Measurements from ENCODE around the gene ACADSB.

ACADSB gene

DNA sequence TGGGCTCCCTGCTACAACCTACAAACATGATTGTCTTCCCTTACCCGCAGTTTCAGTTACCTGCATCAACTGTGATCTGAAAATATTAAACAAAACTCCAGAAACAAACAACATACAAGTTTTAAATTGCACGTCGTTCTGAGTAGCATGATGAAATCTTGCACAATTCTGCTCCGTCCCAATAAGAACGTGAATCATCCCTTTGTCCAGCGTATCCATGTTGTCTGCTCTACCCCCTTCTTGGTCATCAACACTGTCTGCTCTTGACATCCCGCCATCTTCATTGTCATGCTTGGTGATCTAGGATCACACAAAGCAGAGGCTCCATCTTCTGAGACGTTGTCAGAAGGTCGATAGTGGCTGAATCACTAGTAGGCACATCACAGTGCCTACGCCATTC, 53.9 kb downstream of the ACADSB start:
- TF ChIP-seq, protein P1, sequence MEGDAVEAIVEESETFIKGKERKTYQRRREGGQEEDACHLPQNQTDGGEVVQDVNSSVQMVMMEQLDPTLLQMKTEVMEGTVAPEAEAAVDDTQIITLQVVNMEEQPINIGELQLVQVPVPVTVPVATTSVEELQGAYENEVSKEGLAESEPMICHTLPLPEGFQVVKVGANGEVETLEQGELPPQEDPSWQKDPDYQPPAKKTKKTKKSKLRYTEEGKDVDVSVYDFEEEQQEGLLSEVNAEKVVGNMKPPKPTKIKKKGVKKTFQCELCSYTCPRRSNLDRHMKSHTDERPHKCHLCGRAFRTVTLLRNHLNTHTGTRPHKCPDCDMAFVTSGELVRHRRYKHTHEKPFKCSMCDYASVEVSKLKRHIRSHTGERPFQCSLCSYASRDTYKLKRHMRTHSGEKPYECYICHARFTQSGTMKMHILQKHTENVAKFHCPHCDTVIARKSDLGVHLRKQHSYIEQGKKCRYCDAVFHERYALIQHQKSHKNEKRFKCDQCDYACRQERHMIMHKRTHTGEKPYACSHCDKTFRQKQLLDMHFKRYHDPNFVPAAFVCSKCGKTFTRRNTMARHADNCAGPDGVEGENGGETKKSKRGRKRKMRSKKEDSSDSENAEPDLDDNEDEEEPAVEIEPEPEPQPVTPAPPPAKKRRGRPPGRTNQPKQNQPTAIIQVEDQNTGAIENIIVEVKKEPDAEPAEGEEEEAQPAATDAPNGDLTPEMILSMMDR (IDR thresholded peaks at IDR 0.05; ENCODE audit: low read depth, low read length, missing control alignments): no peak

GRCh38 chr10:123068087-123068853, 59.5 kb downstream of the ACADSB start:
- no peak for DNase-seq

More for the DNA sequence above, 53.9 kb downstream of the ACADSB start:
- Histone ChIP-seq H3K27me3 (replicated peaks) (no peaks in the 10 kb centered on the region), H3K4me3 (ENCODE audit: low read depth, low read length) (no peak overlapping the region), H3K36me3 (replicated peaks) (no peaks in the 10 kb centered on the region), H3K27ac (no peak overlapping the region)
- in situ Hi-C loops (cut with HindIII; ENCODE audit: low pct_ligation_motif_present, low sequenced_read_pairs): no loop called here
- no peak for DNase-seq

GRCh38 chr10:123069246-123069986, 60.6 kb downstream of the ACADSB start:
- Histone ChIP-seq H3K27me3 (replicated peaks) (no peaks in the 10 kb centered on the region), H3K36me3 (replicated peaks) (no peaks in the 10 kb centered on the region), H3K27ac (no peak overlapping the region), H3K4me3 (ENCODE audit: low read depth, low read length) (no peak overlapping the region)
- TF ChIP-seq, protein P1 (IDR thresholded peaks at IDR 0.05; ENCODE audit: low read depth, low read length, missing control alignments): no peak
- in situ Hi-C loops (cut with HindIII; ENCODE audit: low pct_ligation_motif_present, low sequenced_read_pairs): no loop called here
- no peak for DNase-seq

More at GRCh38 chr10:123068087-123068853, 59.5 kb downstream of the ACADSB start:
- TF ChIP-seq, protein P1 (IDR thresholded peaks at IDR 0.05; ENCODE audit: low read depth, low read length, missing control alignments): no peak
- in situ Hi-C loops (cut with HindIII; ENCODE audit: low pct_ligation_motif_present, low sequenced_read_pairs): no loop called here
- Histone ChIP-seq H3K27me3 (replicated peaks) (no peaks in the 10 kb centered on the region), H3K36me3 (replicated peaks) (no peaks in the 10 kb centered on the region), H3K4me3 (ENCODE audit: low read depth, low read length) (no peak overlapping the region), H3K27ac (no peak overlapping the region)

DNA sequence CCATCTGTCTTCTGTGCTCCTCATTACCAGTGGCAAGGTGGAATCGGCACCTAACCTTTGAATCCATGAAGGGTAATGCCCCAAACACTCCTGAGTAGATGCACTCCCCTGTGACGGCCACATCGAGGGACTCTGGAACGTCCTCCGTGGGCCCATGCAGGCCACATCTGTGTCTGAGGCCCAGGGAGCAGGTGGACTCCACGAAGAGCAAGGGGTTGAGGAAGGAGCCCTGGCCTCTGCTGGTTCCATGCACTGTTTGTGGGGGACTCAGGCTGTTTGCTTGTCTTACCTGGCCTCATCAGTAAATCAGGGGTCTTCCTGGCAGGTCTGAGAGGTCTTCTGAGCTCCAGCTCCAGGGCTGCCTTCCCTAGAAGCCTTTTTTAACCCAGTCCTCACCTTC, 64.4 kb downstream of the ACADSB start:
- TF ChIP-seq, protein P1 (IDR thresholded peaks at IDR 0.05; ENCODE audit: low read depth, low read length, missing control alignments): no peak

DNA sequence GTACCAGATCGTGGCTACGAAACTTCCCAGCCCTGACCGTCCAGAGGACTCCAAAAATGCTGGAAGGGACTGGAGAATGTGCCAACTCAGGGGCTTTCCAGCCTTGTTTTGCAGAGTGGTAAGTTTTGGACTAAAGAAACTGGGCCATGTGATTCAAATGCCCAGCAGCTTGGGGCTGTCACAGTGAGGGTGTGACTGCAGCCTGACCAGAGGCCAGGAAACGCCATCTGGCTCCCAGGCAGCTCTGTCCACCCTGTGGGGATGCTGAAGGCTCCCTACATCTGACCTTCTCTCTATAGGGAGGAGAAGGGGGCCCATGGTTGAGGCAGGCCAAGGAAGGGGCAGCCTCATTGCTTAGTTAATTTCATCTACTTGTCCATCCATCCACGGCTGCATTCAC, 65.4 kb downstream of the ACADSB start:
- Histone ChIP-seq H3K27me3 (replicated peaks) (no peaks in the 10 kb centered on the region), H3K4me3 (ENCODE audit: low read depth, low read length) (no peak overlapping the region), H3K36me3 (replicated peaks) (no peaks in the 10 kb centered on the region), H3K27ac (no peak overlapping the region)
- in situ Hi-C loops (cut with HindIII; ENCODE audit: low pct_ligation_motif_present, low sequenced_read_pairs): no loop called here
- no peak for DNase-seq
- TF ChIP-seq, protein P1 (IDR thresholded peaks at IDR 0.05; ENCODE audit: low read depth, low read length, missing control alignments): no peak

More for the DNA sequence above, 64.4 kb downstream of the ACADSB start:
- H3K27me3 ChIP-seq (replicated peaks): no peaks in the 10 kb centered on the region
- no peak for DNase-seq
- no peak overlapping the region for H3K4me3 ChIP-seq (ENCODE audit: low read depth, low read length)
- H3K36me3 ChIP-seq (replicated peaks): no peaks in the 10 kb centered on the region
- in situ Hi-C loops (cut with HindIII; ENCODE audit: low pct_ligation_motif_present, low sequenced_read_pairs): no loop called here
- no peak overlapping the region for H3K27ac ChIP-seq

Measured in brain microvascular endothelial cell (primary cell).